Heart left ventricle (tissue), 13 donors: Measurements from ENCODE around the gene SNRNP40.
A peak's percentile ranks its signal among the peaks of the same experiment; 100 is the strongest.

Source experiments
- POLR2A ChIP-seq, 2 donors: fragments of 450-650 bp; IDR thresholded peaks; one replicate each; pipeline ENCODE4 v1.6.1; 2017; ENCODE audit warnings: antibody characterized with exemption in 2 of 2, mild to moderate bottlenecking in 2 of 2, moderate library complexity in 2 of 2
- TF ChIP-seq, protein P1 (sequence below), 12 donors: fragments of 200-600 bp; sonication (generic) in 4 of 12; IDR thresholded peaks; one replicate each; pipeline versions ENCODE4 v1.5.0 to v1.8.0; 2018 to 2022; ENCODE audit warnings: antibody characterized with exemption in 12 of 12, mild to moderate bottlenecking in 5 of 12
- donor health status: ischemic (EF 13 %, LVEDD 7.1; RV severe dilation, severe dysfunction).
- donor health status: DM: no; HTN: yes; CAD: no.
- donor health status: DM: no; HTN: no; CAD: no.
- donor health status: ischemic (EF 25% LVEDD 6.9; RV normal size, moderate dysfunction).
- donor health status: ischemic (EF 25% LVEDD 5.7; RV mildly dilated, moderate dysfunction).
- donor health status: ischemic (EF 35%, LVEDD 5.7; RV mildly dilated, moderate dysfunction).
- donor health status: nonischemic (EF 11% LVEDD 7.7; RV severe dilation, severe dysfunction).
- donor health status: DM: yes; HTN: yes; CAD: no.
- donor health status: PGD.
- donor health status: ischemic (EF 29% LVEDD 5.4; RV normal size, mild dysfunction).
- donor health status: nonischemic (EF 23%, LVEDD 6.1; RV moderate dilation, normal function).

DNA sequence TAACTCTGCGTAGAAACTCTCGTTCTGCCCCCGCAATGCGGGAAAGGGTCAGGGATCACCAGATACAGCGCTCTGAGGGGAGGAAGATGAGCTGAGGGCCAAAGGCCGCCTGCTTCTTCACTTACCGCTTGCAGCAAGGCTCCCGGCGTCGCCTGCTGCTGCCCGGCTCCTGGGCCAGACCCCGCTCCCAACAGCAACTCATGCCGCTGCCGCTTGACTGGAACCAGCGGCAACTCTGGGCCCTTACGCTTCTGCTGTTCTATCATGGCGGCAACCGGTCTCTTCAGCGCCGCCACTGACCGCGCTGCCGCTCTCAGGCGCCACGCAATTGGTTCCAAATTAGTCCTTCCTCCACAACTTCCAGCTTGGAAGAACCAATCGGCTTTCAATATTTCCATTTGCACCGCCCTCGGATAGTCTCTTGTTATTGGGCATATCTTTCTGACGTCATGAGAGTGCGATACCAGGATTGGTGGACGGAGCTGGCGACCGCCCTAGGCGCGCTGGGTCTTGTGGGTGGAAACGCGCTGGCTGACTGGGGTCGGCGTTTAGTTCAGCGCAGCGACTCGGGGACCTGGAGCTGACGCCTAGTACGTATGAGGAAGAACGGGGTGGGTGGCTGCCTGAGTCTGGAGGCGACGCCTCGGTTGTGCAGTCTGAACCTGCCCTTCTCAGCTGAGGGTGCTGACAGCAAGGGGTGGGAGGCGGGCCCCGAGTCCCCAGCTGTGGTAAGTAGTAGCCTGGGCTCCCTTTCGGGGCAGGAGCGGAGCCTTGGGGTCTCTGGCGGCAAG is at the start of gene SNRNP40, which contains the start of gene ZCCHC17:
- TF ChIP-seq, protein P1, sequence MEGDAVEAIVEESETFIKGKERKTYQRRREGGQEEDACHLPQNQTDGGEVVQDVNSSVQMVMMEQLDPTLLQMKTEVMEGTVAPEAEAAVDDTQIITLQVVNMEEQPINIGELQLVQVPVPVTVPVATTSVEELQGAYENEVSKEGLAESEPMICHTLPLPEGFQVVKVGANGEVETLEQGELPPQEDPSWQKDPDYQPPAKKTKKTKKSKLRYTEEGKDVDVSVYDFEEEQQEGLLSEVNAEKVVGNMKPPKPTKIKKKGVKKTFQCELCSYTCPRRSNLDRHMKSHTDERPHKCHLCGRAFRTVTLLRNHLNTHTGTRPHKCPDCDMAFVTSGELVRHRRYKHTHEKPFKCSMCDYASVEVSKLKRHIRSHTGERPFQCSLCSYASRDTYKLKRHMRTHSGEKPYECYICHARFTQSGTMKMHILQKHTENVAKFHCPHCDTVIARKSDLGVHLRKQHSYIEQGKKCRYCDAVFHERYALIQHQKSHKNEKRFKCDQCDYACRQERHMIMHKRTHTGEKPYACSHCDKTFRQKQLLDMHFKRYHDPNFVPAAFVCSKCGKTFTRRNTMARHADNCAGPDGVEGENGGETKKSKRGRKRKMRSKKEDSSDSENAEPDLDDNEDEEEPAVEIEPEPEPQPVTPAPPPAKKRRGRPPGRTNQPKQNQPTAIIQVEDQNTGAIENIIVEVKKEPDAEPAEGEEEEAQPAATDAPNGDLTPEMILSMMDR (IDR thresholded peaks at IDR 0.05): peak in 7 of 12 donors; percentile 10 to 48 (median 25)
- peak; percentile 27 to 88 for TF ChIP-seq POLR2A (IDR thresholded peaks at IDR 0.05)
